Tibial nerve (tissue), 4 donors: Measurements from ENCODE around the gene PTPRD. TPM values are rescaled to one million over a fixed set of nuclear protein-coding genes. Genes with fewer than 3 reads are reported as not detected.

Experiments
- DNase-seq, 2 donors: peaks; one replicate each; pipeline ENCODE4 v3.0.0-alpha.2; 2019; ENCODE audit warnings: low spot score in 2 of 2
- H3K27ac ChIP-seq, 4 donors: fragments of 200-600 bp; sonication (generic) in 3 of 4; one replicate each; pipeline ENCODE4 v1.5.1; 2017 to 2019; ENCODE audit warnings: mild to moderate bottlenecking in 1 of 4
- H3K27me3 ChIP-seq, 2 donors: fragments of 200-600 bp; sonication (generic) in 1 of 2; one replicate each; pipeline versions ENCODE4 v1.5.1 to v1.6.0; 2017 to 2019
- H3K36me3 ChIP-seq, 3 donors: fragments of 200-600 bp; sonication (generic); one replicate each; pipeline ENCODE4 v1.5.1; 2018 to 2019
- H3K4me1 ChIP-seq, 4 donors: fragments of 200-600 bp; sonication (generic) in 3 of 4; one replicate each; pipeline ENCODE4 v1.5.1; 2017 to 2019
- H3K4me3 ChIP-seq, 4 donors: fragments of 200-600 bp; sonication (generic) in 3 of 4; one replicate each; pipeline ENCODE4 v1.5.1; 2017 to 2019; ENCODE audit warnings: mild to moderate bottlenecking in 1 of 4, moderate library complexity in 1 of 4
- H3K9me3 ChIP-seq, 4 donors: fragments of 200-600 bp; sonication (generic) in 3 of 4; one replicate each; pipeline ENCODE4 v1.5.1; 2017 to 2019
- CTCF ChIP-seq, 5 experiments: fragments of 200-600 bp in 3 of 5; fragments of 450-650 bp in 2 of 5; sonication (generic) in 3 of 5; IDR thresholded peaks; one replicate each; pipeline ENCODE4 v1.5.1; 2016 to 2019; ENCODE audit warnings: antibody characterized with exemption in 5 of 5, mild to moderate bottlenecking in 3 of 5, moderate library complexity in 2 of 5
- EP300 ChIP-seq, 2 donors: sonication (generic); formaldehyde crosslinking; IDR thresholded peaks; one replicate each; pipeline ENCODE4 v1.6.1; 2017; ENCODE audit warnings: antibody characterized with exemption in 2 of 2, mild to moderate bottlenecking in 1 of 2
- POLR2A ChIP-seq, 2 donors: fragments of 450-650 bp; IDR thresholded peaks; one replicate each; pipeline ENCODE4 v1.6.1; 2017; ENCODE audit warnings: antibody characterized with exemption in 2 of 2, mild to moderate bottlenecking in 2 of 2, moderate library complexity in 2 of 2
- WGBS, 2 donors: methylation state at CpG; one replicate each; pipeline ENCODE4 v1.1.5; 2018; 5-methylcytosine and 5-hydroxymethylcytosine counted together
- total RNA-seq, 4 donors: library from RNA; depleted of rRNA; stranded (reverse); fragments of >200 nt; gene quantifications; one replicate each; pipeline ENCODE4 v1.1.0, GENCODE V29; 2016

The PTPRD gene
- total RNA-seq, 4 donors from 2014 or later = 1.7 to 13.2 (median 5.1) TPM

GRCh38 chr9:9202276-9202675 is 1410.5 kb downstream of the PTPRD start:
- Histone ChIP-seq H3K27ac (no peak overlapping the region), H3K27me3 (no peaks in the 10 kb centered on the region), H3K4me1 (no peaks in the 10 kb centered on the region), H3K4me3 (no peak overlapping the region), H3K36me3 (no peaks in the 10 kb centered on the region), H3K9me3 (no peaks in the 10 kb centered on the region)
- 81 to 88% methylated on average over 1 of the region's 1 CpG for WGBS, 2 donors
- TF ChIP-seq EP300 (IDR thresholded peaks at IDR 0.05) (no peak), POLR2A (IDR thresholded peaks at IDR 0.05) (no peak), CTCF (IDR thresholded peaks at IDR 0.05) (no peak)
- DNase-seq = no peak

GRCh38 chr9:9186086-9186485 is 1426.7 kb downstream of the PTPRD start:
- no peak for DNase-seq
- H3K27me3 ChIP-seq = no peaks in the 10 kb centered on the region
- H3K27ac ChIP-seq = no peak overlapping the region
- H3K36me3 ChIP-seq = no peaks in the 10 kb centered on the region
- 31 to 44% methylated on average over 1 of the region's 1 CpG for WGBS, 2 donors
- H3K4me1 ChIP-seq = no peaks in the 10 kb centered on the region
- H3K9me3 ChIP-seq = no peaks in the 10 kb centered on the region
- H3K4me3 ChIP-seq = no peak overlapping the region
- no peak for TF ChIP-seq EP300 (IDR thresholded peaks at IDR 0.05)
- no peak for TF ChIP-seq POLR2A (IDR thresholded peaks at IDR 0.05)
- no peak for TF ChIP-seq CTCF (IDR thresholded peaks at IDR 0.05)

GRCh38 chr9:9182431-9182830 is 1430.4 kb downstream of the PTPRD start:
- H3K27ac ChIP-seq = no peak overlapping the region
- WGBS, 2 donors = 51 to 53% methylated on average over 2 of the region's 2 CpGs
- no peak overlapping the region for H3K4me3 ChIP-seq
- no peaks in the 10 kb centered on the region for H3K36me3 ChIP-seq
- H3K27me3 ChIP-seq = no peaks in the 10 kb centered on the region
- no peak for DNase-seq
- H3K9me3 ChIP-seq = no peaks in the 10 kb centered on the region
- TF ChIP-seq CTCF (IDR thresholded peaks at IDR 0.05) (no peak), POLR2A (IDR thresholded peaks at IDR 0.05) (no peak), EP300 (IDR thresholded peaks at IDR 0.05) (no peak)
- no peaks in the 10 kb centered on the region for H3K4me1 ChIP-seq

- Histone ChIP-seq H3K4me3 (no peak overlapping the region), H3K27me3 (no peaks in the 10 kb centered on the region), H3K36me3 (no peaks in the 10 kb centered on the region), H3K27ac (no peak overlapping the region), H3K4me1 (no peaks in the 10 kb centered on the region), H3K9me3 (no peaks in the 10 kb centered on the region)
- DNase-seq = no peak
- TF ChIP-seq CTCF (IDR thresholded peaks at IDR 0.05) (no peak), POLR2A (IDR thresholded peaks at IDR 0.05) (no peak), EP300 (IDR thresholded peaks at IDR 0.05) (no peak)
- WGBS, 2 donors = 29 to 31% methylated on average over 1 of the region's 1 CpG
Observed at GRCh38 chr9:9177081-9177480, 1435.7 kb downstream of the PTPRD start.

GRCh38 chr9:9174358-9174757 is 1438.4 kb downstream of the PTPRD start:
- no peak overlapping the region for H3K27ac ChIP-seq
- TF ChIP-seq CTCF (IDR thresholded peaks at IDR 0.05) = no peak
- TF ChIP-seq POLR2A (IDR thresholded peaks at IDR 0.05) = no peak
- TF ChIP-seq EP300 (IDR thresholded peaks at IDR 0.05) = no peak
- H3K9me3 ChIP-seq = no peaks in the 10 kb centered on the region
- DNase-seq = no peak
- H3K4me3 ChIP-seq = no peak overlapping the region
- H3K27me3 ChIP-seq = no peaks in the 10 kb centered on the region
- no peaks in the 10 kb centered on the region for H3K4me1 ChIP-seq
- H3K36me3 ChIP-seq = no peaks in the 10 kb centered on the region
